Measurements from ENCODE around the gene MATN1.

Gene MATN1

DNA sequence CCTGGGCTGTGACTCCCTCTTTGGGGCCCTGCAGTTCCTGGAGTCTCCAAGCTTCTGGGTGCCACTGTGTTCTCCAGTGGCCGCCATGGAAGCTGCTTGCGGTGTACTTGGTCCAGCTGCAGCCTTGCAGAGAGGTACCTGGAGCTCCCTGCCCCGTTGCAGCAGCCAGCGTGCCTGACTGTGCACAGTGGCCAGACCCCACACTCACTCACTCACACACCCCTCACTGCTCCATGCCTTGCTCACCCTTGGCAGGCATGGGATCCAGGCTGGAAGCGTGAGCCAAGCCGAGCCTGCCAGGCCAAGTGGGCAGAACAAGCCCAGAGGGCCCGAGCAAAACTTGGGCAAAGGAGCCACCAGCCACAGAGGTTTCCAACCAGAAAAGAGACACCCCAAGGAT is 43.0 kb downstream of the MATN1 start:
- DNase-seq = no peak

DNA sequence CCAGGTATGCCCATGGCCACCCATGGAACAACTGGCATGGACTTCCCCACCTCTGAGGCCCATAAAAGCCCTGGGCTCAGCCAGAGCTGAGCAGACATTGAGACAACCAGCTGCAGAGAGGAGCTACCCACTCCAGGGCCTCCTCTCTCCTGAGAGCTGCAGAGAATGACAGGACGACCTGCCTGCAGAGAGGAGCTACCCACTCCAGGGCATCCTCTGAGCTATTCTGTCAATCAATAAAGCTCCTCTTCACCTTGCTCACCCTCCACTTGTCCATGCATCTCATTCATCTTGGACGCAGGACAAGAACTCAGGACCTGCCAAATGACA is 43.4 kb downstream of the MATN1 start:
- no peak for DNase-seq

DNA sequence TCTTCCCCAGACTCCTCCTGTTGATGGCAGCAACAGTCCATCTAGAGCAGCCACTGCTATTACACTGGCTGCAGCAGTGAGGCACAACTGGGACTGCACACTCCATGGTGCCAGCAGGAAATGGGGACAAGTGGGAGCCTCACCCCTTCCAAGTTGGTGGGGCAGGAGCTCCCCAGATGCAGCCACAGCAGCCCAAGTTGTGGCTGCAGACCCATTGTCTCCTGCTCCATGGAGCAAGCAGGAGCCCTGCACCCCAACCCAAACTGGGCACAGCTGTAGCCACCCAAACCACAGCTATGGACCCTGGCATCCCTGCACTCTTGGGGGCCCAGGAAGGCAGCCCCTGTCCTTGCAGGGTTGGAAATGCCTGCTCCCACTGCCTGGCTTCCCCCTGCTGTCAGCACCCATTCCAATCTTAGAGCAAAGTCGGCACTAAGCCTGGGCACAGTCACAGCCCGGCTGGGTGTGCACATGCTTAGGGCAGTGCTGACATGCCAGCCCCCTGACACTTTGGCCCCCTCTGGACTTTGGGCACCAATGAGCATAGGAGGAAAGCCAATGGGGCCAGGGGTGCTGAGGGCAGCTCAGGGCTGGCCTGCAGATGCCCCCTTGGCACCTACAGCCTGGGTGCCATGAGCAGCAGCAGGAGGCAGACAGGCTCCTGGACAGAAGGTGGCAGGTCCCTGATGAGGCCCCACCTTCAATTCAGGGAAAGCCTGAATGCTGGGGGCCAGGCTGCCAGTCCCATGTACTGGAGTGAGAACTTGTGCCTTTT is 44.0 kb downstream of the MATN1 start:
- no peak for DNase-seq

DNA sequence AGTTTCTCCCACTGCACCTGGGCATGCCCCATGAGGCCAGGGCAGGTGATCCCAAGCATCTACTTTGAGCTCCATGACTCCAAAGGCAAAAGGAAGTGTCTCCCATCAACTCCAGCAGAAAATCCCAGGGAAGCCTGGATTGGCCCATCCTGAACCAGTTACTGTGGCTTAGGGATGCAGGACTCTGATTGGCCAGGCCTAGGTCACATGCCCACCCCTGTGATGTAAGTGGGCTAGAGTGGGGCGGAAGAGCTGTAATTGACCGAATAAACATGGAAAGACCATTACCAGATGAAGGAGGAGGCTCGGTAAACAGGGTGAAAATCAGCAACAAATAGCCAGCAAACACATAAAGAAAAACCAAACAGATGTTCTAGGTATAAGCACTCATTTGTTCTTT is 45.2 kb downstream of the MATN1 start:
- DNase-seq = no peak

DNA sequence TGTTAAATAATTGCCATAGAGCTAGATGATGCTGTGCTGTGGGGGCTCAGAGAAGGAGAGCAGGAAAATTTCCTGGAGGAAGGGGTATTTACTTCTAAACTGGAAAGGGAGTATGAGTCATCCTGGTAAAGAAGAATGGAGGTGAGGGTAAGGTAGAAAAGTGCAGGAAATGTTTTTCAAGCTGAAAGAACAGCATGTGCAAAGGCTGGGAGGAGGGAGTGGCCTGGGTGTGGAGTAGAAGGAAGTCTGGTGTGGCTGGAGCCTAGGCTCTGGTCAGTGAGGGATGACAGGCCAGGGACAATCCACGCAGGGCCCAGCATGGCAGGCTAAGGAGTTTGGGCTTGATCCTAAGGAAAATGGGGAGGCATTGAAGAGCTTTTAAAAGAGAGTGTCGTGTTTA is 45.9 kb downstream of the MATN1 start:
- peak in 1 of 4 experiments; percentile 13 for DNase-seq

DNA sequence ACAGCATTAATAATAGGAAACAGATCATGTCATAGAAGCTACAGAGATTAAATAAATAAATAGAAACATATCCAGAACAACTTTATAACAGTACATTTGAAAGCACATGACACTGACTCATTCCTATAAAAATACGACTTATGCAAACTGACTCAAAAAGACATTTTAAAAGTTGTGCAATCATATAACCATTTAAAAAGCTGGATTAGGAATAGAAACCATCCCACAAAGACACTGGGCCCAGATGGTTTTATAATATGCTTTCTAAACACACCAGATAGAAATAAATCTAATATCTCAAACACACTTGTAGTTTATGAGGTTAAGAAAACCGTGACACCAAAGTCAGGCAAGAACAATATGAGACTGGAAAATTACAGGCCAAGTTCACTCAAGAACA is 47.6 kb downstream of the MATN1 start:
- DNase-seq = peak in 3 of 4 experiments; percentile 4 to 75 (median 70)

DNA sequence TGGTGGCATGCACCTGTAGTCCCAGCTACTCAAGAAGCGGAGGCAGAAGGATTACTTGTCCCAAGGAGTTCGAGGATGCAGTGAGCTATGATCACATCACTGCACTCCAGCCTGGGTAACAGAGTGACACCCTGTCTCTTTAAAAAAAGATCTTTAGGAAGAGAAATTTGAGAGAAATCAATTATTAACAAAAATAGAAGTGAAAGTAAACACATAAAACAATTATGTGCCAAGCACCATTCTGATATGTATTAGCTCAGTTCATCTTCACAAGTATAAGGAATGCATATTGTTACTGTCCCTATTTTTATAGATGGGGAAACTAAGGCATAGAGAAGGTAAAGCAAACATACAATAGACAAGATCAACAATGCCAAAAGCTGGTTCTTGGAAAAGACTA is 48.1 kb downstream of the MATN1 start:
- no peak for DNase-seq

DNA sequence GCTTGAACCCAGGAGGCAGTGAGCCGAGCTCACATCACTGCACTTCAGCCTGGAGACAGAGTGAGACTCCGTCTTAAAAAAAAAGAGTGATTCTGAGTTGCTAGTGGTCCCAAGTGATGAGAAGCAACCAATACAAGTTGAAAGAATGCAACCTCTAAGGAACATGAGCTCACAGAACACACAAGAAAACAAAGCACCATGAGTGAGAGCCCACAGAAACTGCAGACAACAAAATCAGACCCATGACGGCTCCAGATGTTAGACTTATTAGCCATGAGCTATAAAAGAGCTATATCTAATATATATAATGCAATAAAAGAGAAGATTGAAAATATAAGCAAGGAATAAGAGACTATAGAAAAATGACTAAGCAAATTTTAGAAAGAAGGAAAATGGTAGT is 50.0 kb downstream of the MATN1 start:
- no peak for DNase-seq

DNA sequence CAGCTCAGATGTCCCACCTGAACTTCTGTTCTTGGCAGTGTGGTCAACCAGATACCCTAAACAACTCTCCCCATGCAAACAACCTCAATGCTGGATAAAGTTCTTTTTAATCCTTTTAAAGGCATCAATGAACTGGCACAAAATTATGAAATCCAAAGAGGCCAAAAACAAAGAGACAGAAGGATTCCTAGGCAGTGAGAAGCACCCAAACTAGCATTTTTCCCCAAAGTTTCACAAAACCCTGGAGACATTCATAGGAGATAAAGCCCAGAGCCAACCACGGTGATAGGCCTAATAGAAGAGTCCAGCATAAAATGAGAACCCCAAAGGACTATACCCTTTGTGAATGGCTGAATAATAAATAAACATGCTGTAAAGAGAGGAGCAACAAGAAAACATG is 50.7 kb downstream of the MATN1 start:
- no peak for DNase-seq

DNA sequence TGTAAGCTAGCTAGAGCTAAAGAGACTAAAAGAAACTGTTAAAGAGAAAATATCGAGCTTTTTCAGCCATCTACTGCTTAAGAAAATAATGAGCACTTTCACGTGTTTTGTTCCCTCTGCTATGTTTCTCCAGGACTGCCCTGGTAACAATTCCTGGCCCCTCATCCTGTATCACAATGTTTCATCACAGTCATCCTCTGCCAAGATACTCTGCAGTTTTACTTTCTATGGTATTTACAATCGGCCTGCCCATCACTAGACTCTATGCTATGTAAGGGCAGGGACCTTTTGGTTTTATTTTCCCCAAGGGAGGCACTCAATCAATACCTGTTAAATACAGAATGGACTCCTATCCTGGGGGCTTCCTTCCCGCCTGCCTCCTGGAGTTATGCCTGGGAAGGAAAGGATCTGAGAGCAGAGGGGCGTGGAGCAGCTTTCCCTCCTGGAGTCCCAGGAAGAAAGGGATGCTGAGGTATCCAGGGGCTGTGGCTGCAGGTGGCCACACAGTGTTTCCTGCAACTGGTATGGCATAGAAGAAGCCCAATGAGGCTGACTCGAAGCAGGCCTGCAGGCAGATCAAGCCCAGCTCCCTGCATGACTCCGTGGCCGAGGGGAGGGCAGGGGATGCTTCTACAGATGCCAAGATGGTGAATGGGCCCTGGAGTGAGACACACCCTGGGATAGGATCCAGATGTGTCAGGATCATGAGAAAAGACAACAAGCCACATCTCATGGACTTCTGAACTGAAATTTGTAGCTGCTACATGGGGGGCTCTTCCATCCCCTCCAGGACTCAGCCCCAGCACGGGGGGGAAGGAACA is 52.9 kb downstream of the MATN1 start:
- no peak for DNase-seq

DNA sequence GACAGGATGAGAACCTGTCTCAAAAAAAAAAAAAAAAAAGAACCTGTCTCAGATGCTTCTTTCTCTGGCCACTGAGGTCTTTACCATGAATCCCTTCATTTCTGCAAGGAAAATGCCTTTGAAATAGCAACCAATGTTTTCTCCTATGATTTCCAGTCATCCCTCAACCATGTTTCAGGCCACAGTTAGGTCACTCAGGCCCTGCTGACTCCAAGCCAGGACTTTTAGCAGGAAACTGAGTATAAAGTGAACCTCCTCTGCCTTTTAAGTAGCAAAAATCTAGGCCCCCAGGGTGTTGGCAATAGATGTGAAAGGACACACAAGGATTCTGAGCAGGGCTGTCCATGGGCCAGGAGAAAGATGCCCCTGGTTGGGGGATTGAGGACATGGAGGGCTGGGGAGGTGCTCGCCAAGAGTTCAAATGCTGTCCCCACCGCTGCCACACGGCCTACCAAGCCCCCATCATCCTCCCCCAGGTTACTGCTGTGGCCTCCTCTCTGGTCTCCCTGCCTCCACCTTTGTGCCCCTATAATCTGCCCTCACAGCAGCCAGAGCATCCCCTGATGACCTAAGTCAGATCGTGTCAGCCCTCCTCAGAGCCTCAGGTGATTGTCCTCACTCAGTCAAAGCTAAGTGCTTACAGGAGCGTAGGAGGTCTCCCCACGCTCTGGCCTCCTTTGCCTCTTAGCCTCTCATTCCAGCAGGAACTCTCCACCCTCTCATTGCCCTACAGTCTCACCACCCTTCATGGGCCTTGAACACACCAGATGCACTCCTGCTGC is 54.6 kb downstream of the MATN1 start:
- DNase-seq = no peak

DNA sequence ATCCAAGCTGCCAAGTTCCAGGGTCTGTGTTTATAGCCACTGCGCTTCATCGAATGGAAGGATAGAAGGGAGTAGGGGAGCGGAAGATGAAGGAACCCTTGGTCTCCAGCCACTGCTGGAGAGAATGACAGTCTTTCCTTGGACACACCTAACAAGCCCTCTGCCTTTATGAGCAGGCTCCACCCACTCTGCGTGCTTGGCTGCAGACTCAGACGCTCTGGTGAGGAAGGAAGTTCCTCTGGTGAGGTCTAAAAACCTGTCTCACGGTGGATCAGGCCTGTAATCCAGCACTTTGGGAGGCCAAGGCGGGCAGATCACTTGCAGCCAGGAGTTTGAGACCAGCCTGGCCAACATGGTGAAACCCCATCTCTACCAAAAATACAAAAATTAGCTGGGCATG is 55.4 kb downstream of the MATN1 start:
- DNase-seq = peak in 2 of 4 experiments; percentile 16 to 31

DNA sequence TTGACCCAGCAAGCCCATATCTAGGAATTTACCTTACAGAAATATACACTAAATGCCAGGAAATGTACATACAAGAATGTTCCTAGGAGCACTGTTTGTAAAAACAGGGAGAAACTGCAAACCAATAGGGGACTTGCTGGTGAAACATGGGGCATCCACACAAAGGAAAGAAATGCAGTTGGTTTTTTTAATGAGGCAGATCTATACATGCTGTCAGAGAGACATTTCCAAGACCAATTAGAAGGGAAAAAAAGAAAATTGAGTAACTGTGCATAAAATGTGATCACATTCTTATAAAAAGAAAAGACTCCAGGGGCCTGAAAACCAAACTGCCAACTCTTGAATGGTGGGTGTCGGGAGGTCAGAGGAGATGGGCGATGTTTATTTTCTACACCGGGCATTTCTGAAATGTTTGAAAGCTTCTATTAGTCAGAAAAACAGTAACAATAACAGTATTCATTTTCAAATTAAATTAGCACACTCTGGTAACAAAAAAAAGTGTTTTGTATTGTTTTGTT is 56.6 kb downstream of the MATN1 start:
- DNase-seq = no peak

DNA sequence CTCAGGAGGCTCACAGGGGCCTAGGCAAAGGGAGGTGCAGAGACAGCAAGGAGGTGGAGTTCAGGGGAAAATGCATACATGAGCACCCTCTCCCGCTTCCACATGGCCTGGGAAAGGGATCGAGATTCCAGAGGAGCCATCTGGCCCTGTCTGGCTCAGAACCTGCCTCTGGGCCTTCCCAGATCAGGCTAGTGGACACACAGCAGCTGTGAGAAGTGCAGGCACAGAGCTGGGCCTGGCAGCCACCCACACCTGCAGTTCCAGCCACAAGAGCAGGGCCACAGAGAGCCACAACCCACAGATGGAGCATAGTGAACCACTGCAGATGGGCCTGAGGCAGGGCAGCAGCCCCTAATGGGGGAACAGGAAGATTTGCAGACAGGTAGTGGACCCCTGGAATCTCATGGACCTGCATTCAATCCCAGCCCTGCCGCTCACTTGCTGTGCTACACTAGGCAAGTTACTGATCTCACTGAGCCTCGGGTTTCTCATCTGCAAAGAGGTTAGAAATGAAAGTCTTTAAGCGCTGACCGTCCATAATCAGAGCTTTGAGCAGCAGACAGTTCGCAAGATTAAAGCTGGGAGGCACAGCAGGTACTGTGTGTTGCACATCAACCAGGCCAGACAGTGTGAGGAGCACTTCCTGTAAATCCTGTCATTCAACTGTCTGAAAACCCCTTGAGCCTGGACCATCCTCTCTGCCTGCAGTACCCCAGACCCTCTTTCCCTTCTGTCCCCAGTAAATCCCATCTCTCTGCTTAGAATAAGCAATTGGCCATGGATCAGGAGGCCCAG is 58.0 kb downstream of the MATN1 start:
- DNase-seq = no peak

DNA sequence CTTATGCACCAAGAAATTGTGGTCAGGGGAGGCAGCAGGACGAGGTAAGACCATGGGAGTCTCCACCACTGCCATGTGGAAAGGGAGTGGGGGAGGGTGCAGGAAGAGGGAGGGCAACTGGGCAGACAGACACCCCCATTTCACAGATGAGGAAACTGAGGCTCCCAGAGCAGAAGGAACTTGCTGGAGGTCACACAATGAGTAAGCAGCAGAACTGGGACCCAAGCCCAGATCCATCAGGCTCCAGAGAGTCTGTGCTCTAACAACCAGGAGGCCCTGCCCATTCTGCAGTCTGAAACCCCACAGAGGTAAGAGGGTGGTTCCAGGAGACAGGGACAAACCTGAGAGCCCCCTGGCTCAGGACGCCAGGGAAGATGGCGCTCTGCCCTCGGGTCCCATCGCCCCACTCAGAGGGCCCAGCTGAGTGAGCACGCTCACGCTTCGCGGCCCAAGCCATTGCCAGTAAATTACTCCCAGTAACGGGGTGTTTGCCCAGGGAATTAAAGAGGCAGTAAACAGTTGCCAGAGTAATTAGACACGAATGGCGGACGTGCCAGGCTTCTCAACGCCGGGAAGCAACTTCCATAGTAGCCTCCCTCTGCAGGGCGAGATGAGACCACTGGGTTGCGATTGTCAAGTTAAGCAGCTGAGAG is 59.2 kb downstream of the MATN1 start:
- no peak for DNase-seq

DNA sequence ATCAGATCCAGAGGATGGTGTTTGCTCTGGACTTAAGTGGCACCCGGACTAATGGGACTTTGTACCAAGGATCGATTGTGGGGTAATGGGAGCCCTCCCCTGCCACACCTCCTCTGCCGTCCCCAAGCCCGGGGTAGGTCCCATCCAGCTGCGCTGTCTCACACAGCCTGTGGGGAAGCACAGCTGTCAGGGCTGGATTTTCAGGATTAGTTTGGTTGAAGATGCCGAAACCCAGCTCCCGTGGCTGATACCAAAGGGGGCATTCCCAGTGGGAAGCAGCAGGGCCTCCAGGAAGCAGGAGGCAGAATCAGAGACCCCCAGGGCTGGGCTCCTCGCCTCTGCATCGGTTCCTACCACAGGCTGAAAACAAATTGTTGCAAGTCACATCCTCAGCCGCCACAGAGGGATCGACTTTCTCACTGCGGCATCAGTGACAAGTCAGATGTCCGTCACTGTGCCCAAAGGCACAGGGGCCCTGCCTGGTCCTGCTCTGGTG is 59.7 kb downstream of the MATN1 start:
- DNase-seq = no peak

DNA sequence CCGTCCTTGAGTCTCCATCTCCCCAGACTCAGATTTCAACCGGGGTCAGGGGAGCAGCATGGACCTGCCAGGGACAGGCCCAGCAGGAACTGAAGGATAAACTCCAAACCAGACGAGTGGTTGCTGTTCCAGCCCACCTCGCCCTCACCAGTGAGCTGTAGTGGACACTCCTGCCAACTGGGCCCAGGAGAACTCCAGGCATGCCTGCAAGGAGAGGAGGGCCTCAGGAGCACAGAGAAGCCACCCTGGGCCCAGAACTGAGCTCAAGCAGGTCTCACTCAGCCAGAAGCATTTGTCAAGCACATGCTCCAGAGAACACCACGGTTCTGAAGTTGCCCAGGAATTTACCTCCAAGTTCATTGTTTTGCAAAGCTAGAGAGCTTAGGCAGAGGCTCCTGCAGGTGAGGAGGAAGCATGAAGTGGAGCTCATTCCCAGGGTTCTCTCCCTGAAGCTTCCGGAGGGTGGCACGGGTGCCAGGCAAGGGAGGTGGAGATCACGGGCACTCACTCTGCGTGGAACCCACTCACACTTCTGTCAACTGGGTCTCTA is 61.0 kb downstream of the MATN1 start:
- DNase-seq = no peak

DNA sequence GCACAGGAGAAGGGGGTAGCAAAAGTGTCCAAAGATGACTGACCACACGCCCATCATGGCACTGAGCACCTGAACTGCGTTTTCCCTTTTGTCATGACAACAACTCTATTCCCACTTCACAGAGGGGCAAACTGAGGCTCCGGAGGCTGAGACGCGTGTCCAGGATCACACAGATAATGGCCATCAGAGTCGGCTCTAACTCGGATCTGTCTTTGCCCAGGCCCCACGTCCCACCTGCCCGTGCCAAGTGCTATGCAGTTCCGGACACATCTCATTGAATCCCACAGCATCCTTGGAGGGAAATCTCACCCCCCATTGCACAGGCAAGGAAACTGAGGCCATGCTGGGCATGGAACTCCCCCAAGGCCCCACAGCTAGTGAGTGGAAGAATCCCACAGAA is 62.1 kb downstream of the MATN1 start:
- DNase-seq = no peak

All from suppressor macrophage (primary cell).